HG03064 (cell line): ENCODE results near the gene OGDHL.
"Not testable (repeated sequence)": the region's sequence is repeated elsewhere in the genome, so short reads cannot be mapped to it uniquely, and the experiment has no call there.

ENCODE experiments used
- ATAC-seq: cut with Tn5 transposase; IDR thresholded peaks from one replicate; pipeline ENCODE4 v1.9.1; 2021; ENCODE audit warnings: low read depth; ENCODE audit not compliant: unreplicated experiment

Gene OGDHL

DNA sequence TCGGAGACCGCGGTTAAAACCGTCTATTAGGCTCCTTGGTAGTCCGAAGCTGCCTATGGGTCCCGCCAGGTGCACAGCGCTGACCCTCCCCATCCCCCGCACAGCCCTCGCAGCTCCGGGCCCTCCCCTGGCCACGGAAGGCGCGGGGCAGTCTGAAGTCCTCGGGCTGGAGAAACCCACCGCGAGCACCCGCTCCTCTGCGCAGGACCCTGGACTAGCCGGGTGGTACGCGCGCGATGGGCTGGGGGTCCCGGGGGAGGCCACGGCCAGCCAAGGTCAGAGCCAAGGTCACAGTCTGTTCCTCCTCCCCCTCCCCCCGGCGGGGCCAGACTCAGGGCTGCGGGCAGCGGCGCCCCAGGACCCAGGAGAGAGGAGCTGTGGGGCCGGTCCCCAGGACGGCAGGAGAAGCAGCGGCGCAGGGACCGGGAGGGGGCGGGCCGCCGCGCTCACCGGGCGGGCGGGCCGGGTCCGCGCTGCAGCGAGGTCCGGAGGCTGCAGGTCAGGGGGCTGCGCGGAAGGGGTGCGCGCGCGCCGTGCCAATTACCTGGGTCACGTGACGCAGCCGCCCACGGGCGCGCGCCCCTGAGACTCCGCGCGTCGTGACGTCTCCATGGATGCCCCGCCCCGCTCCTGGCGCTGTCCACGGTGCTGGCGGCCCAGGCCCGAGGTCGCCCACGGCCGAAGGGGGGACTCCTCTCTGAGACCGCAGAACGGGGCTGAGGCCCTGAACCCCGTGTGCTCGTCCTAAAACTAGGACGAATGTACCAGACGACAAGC lies at the start of gene OGDHL:
Gene OGDHL, minus strand, starts transcription at position 535 of the 777 bp plus-strand sequence. CDS start 3,731 bp downstream, outside the sequence.
- no peak for ATAC-seq

DNA sequence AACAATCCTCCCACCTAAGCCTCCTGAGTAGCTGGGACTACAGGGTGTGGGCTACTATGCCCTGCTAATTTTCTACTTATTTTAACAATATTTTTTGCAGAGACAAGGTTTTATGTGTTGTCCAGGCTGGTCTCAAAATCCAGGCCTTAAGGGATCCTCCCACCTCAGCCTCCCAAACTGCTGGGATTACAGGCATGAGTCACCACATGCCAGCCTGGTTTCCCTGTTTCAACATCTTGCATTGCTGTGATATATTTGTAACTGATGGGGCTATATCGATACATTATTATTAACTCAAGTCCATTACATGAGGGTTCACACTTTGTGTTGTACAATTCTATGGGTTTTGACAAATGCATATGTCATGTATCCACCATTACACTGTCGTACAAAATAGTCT lies 41.9 kb upstream of the OGDHL start:
- ATAC-seq: no peak

GRCh38 chr10:49798275-49798674 lies 36.2 kb upstream of the OGDHL start:
- ATAC-seq: no peak

DNA sequence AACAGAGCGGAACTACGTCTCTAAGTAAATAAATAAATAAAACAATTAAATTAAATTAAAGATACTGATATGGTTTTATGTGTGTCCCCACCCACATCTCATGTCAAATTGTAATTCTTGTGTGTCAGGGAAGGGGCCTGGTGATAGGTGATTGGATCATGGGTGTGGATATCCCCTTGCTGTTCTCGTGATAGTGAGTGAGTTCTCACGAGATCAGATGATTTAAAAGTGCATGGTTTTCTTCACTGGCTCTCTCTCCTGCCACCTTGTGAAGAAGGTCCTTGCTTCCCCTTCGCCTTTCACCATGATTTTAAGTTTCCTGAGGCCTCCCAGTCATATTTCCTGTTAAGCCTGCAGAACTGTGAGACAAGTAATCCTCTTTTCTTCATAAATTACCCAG lies 29.0 kb upstream of the OGDHL start:
- ATAC-seq: no peak

DNA sequence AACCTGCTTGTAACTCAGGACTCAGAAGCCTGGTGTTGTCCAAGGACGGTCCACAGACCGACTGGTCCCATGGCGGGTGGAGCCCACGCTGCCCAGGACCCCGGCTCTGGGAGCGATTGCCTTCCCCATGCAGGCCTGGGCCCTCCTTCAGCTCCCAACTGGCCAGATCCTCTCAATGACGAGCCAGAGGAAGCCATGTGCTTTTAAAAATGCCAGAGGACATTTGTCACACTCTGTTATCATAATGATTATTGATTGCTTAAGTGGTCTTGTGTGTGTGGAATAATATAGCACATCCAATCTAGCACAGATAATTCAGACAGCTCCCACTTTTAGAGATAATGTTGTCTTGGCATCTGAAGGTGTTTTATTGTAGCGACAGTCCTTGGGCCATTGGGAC lies 22.6 kb upstream of the OGDHL start:
- ATAC-seq: no peak

GRCh38 chr10:49783645-49784044 lies 21.5 kb upstream of the OGDHL start:
- ATAC-seq: no peak

DNA sequence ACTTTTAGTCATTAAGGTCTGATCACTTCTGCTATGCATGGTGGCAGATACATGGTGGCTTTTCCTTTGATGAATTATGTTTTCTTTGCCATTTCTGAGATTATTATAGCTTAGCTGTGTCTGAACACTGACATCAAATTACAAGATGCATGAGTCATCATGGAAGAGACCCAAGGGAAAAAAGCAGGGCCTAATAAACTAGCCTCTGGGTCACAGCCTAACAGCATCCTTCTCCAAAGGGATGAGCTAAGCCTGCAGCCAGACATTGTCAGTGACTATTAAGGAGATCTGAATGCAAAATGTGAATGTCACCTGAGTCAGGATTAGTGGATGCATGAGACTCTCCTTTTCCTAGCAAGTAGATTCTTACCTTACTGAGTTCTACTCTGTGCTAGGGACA lies 19.1 kb upstream of the OGDHL start:
- ATAC-seq: no peak

DNA sequence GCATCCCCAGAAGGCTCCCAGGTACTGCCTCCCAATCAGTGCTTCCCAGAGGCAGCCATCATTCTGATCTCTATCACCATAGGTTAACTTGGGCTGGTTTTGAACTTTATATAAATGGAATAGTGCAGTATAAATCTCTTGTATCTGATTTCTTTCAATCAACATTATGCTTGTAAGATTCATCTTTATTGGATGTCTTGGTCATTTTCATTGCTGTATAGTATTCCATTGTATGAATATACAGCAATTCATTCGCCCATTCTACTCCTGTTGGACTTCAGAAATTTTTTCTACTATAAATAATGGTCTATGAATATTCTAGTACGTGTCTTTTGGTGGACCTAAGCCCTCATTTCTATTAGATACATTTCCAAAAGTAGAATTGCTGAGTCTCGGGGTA lies 16.1 kb upstream of the OGDHL start:
- no peak for ATAC-seq

GRCh38 chr10:49776851-49777250 lies 14.7 kb upstream of the OGDHL start:
- ATAC-seq: no peak

DNA sequence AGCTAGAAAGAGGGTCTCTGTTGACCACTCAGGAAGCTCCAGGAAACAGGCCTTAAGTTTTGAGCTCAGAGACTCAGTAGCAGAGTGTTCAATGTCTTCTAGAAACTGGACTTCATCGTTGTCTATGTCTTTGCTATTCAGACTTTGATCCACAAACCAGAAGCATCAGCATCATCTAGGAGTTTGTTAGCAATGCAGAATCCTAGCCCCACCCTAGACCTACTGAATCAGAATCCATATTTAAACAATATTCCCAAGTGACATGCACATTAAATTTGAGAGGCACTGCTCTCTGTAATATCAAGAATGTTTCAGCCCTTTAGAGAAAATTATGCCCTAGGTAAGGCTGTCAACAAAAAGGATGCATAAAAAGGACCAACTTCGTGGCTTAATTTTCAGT lies 12.9 kb upstream of the OGDHL start:
- ATAC-seq: no peak

DNA sequence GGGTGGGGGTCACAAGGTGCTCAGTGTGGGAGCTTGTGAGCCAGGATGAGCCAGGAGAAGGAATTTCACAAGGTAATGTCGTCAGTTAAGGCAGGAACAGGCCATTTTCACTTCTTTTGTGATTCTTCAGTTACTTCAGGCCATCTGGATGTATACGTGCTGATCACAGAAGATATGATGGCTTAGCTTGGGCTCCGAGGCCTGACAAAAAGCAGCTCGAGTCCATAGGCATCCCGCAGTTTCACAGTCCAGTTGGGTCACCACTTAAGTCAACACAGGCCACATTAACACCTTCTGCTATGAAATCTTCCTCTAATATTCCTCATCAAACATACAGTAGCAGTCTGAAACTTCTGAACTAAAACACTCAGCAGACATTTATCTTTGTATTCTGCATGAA lies 10.8 kb upstream of the OGDHL start:
- not testable (repeated sequence) for ATAC-seq

DNA sequence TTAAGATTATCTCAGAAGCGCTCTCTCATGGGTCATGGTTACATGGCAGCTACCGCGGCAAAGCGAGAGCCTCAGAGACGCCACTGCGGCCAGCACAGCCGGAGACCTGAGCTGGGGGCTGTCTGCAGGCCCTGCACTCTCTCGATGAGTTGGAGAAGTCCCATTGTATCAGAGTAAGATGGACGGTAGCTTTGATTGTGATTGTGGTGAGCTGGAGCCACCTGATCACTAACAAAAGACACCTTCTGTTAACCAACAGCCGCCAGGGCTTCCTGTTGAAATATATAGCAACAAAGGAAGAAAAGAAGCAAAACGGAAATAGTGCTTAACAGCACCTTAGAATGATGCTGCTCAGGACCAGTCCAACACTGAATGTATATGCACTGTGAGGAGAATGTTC lies 8.9 kb upstream of the OGDHL start:
- ATAC-seq: not testable (repeated sequence)

DNA sequence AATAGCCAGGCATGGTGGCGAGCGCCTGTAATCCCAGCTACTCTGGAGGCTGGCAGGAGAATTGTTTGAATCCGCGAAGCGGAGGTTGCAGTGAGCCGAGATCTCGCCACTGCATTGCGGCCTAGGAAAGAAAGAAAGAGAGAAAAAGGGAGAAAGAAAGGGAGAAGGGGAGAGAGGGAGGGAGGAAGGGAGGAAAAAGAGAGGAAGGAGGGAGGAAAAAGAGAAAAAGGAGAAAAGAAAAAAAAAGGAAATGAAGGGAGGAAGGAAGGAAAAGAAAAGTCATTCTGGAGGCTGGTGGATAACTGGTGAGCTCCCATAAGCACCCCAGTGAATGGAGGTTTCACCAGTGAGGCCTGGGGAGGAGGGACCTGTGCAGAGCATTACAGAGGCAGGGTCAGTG lies 7.6 kb upstream of the OGDHL start:
- no peak for ATAC-seq

DNA sequence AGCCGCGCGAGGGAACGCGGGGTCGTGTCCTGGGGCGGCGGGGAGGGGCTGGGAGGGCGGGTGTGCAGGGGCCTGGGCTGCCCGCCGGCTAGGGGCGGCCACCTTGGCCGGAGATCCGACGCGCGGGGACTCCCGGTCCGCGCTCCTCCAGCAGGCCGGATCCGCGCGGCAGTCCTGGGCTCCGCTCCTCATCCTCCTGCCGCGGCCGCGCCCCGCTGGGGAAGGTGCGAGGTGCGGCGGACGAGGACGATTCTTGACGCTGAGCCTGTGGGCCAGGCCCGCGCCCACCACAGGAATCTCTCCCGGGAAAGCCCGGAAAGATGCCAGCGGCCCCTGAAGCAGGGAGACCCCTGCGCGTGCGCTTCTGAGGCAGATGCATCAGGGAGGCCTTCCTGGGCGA lies 6.6 kb upstream of the OGDHL start:
- ATAC-seq: no peak

- ATAC-seq: no peak
These were observed 6.2 kb upstream of the OGDHL start for GRCh38 chr10:49768329-49768728.

- ATAC-seq: no peak
These were observed 5.6 kb upstream of the OGDHL start for GRCh38 chr10:49767752-49768151.

DNA sequence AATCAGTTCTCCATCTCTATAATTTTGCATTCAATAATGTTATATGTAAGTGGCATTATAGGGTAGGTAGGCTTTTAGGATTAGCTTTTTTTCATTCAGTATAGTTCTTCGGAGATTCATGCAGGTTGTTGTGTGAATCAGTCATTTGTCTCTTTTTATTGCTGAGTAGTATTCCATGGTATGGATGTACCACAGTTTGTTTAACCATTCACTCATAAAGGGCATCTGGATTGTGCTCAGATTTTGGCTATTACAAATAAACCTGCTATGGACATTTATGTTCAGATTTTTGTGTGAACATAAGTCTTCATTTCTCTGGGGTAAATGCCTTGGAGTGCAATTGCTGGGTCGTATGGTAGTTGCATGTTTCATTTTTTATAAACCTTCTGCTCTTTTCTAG lies 4.4 kb upstream of the OGDHL start:
- ATAC-seq: no peak

DNA sequence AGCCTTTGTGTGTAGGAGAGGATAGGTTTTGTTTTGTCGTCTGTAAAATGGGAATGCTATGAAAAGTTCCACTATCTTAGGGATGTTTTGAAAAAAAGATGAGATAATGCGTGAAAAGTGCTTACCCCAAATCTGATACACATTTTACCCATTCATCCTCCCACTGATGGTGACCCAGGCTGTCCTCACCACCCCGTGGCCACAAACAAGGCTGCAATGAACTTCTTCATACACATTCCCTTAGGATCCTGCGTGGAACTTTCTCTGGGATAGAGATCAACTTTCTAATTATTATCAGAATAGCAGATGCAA lies 399 bp upstream of the OGDHL start:
- ATAC-seq: no peak

DNA sequence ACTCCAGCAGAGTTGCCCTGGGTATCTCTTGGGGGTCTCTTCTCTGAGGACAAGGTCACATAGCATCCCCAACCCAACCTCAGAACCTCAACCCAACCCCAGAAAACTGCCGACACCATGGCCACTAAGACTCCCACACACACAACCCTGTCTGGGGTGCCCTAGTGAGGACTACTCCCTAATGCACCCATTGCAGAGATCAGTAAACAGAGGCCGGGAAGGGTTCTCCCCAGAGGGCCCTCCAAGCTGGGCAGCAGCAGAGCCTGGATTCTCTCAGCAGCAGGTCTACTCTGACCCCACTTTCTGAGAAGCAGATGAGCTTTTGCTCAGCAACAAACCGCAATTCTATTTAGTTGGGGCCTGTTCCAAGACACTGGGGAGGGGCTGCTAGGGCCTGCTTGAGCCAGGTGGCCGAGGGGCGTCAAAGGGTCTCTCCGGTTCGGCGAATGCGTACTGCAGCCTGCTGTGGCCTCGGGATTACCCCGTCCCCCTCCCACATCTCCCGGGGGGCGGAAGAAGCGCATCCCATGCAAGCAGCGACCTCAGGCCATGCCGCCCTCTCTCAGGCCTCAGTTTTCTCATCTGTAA lies 828 bp downstream of the OGDHL start:
- ATAC-seq: no peak

- ATAC-seq: no peak
These were observed 1.3 kb downstream of the OGDHL start for GRCh38 chr10:49760789-49761188.

DNA sequence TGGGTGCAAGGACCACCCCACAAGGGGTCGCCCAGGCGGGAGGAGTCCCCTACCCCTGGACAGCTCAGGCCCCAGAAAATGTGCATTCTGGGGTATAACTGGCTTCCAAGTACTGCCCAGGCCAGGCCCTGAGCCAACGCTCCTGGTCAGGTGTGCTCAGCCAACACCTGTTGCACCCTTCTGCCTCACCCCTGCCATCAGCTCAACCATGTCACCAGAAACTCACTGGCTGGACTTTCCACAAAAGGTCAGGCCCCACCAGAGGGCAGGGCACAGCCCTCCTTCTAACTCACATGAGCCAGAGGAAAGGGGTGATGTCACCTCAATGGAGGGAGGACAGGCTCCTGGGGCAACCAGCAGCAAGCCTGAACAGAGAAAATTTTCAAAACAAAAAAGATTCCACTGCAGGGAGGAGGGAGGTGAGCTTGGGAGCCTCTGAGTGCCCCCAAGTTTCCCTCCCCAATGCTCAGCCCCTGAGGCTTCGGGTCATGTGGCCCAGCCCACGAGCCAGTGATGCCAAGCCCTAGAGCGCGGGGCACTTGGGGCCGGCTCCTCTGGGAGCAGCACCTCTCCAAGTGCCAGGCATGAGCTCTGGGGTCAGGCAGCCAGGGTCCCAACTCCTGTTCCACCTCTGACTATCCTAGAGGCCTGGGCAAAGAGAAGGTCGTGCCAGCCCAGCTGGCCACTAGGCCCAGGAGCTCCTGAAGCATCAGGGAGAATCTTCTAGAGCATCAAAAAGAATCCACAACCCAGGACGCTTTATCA lies 2.2 kb downstream of the OGDHL start:
- no peak for ATAC-seq
